ENCODE data around the gene AOPEP.
A peak's percentile ranks its signal among the peaks of the same experiment; 100 is the strongest.

AOPEP gene

GRCh38 chr9:94850540-94851434, 124.3 kb downstream of the AOPEP start:
- DNase-seq (ENCODE audit: low read depth), result no peak

GRCh38 chr9:94851467-94851866, 125.0 kb downstream of the AOPEP start:
- no peak for DNase-seq (ENCODE audit: low read depth)

DNA sequence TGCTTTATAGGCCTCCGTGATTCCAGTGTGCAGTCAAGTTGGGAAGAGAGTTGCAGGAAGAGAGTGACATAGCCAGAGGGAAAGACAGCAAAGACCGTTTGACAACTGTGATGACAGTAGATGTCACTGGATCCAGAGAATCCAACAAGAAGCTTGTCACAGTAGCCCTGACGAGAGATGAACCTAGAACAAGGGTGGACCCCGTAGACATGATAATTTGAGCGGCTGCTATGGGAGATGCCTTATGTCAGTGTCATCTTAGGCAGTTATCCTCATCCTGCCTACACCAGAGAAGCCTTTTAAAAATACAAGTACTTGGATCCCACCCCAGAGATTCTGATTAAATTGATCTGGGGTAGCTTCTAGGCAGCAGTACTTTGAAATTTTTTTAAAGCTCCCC, 125.4 kb downstream of the AOPEP start:
- DNase-seq (ENCODE audit: low read depth), result no peak

DNA sequence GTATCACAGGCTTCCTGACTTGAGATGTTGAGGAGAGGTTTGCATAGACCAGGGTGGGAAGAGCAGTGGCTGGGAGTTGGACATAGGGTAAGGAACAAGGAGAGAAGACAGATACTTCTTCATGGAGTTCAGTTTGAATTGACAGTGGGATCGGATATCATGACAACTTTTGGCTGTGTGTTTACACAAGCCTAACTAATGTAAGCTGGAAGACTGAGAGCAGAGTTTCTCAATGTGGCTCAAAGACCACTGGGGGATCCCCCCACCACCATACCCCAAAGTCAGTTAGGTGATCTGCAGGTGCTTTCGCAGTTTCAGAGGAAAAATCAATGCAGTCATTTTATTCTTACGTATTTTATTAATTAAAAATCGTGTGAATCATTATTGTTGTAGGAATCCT, 125.9 kb downstream of the AOPEP start:
- DNase-seq (ENCODE audit: low read depth), result no peak

DNA sequence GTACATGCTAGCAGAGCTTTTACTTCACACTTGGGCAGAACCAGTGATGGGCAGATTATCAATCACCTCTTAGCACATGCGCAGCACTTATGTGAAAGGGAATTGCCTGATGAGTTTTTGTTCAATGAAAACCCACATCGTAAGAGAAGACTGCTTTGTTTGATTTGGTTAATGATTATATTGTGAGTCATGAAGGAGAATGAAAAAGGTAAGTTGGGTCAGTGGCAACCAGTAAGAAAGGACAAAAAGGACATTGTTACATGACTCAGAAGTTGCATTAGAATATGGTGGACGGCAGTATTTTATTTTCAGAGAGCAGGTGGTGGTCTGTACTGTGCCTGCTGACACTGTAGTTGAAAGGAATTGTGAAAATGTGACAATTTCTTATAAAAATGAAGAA, 127.4 kb downstream of the AOPEP start:
- no peak for DNase-seq (ENCODE audit: low read depth)

DNA sequence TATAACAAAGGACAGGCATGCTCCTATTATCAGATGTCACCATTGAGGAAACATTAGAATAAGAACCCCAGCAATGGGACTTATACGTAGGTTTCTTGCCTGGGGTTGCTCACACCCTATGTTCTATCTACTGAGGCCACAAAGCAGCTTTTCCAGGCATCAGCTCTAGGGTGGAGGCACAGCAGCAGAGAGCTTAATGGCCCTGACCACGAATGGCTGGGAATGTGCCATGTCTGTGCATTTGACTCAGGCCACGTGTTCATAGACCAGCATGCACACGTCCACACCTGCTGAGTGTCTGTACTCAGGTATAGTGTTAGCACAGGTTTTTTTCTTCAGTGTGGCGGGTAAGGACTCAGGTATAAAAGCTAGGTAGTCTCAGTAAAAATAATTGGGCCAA, 129.4 kb downstream of the AOPEP start:
- DNase-seq (ENCODE audit: low read depth), result no peak

- DNase-seq (ENCODE audit: low read depth), result no peak
These were observed 131.3 kb downstream of the AOPEP start for GRCh38 chr9:94857791-94858190.

DNA sequence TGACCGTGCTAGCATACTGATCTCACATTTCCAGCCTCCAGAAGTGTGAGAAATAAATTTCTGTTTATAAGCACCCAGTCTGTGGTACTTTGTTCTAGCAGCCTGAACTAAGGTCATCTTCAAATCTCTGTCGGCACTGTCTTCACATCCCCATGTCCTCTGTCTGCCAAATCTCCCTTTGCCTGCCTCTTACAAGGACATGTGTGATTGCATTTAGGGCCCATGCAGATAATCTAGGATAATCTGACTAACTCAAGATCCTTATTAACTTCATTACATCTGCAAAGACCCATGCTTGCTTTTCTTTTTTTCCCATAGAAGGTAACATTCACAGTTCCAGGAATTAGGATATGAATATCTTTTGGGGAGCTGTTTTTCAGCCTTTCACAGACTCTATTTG, 132.7 kb downstream of the AOPEP start:
- DNase-seq (ENCODE audit: low read depth), result no peak

GRCh38 chr9:94859891-94860290, 133.4 kb downstream of the AOPEP start:
- DNase-seq (ENCODE audit: low read depth), result no peak

DNA sequence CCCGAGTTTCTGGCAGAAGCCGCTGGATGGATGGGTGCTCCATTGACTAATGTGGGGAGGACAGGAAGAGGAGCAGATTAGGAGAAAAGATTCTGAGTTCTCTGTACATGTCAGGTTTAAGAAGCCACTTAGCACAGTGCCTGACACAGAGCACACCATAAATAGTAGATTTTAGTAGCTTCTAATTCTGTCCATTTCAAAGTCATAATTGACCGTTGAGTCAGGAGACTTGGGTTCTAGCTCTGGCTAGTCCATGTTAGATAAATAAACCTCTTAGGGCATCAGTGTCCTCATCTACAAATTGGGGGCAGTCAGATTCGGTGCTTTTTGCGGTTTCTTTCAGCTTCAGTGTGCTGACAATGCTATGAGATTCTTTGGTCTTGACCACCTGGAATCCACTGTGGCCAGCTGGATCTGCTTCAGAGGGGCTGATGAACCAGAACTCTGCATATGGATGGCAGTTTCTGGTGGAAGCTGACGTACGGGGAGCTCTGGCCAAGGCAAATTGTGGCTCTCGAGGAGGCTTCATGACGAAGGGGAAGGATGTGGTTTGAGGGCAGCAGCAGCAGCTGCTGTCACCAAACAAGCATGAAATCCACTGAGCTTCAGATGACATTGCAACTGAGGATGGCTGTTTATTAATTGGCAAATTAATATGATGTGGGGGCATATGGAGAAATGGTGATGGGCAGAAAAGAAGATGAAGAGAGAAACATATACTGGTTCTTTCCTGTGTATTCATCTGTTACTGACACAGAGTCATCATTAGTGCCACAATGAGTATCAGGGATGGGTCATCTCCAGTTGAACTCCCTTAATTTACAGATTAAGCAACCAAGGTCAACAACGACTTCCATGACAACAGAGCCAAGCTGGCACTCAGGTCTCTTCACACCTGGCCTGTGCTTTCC, 134.4 kb downstream of the AOPEP start:
- DNase-seq (ENCODE audit: low read depth), result no peak

GRCh38 chr9:94861589-94862272, 135.2 kb downstream of the AOPEP start:
- DNase-seq (ENCODE audit: low read depth), result no peak

DNA sequence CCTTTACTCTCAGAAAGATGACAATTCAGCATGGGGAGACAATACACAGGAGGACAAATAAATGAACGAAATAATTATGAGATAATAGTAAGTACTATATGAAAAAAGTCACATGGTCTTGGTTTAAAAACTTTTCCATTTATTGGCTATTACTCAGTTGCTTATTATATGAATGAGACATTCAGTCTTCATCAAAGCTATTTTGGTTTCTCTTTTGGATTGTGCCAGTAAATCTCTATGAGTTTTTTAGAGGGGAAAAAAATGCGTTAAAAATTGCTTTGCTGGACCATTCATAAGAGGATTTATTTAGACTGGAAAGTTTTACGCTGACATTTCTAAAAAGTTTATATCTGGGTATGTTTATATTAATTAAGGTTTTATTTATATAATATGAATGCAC, 137.7 kb downstream of the AOPEP start:
- DNase-seq (ENCODE audit: low read depth), result no peak

DNA sequence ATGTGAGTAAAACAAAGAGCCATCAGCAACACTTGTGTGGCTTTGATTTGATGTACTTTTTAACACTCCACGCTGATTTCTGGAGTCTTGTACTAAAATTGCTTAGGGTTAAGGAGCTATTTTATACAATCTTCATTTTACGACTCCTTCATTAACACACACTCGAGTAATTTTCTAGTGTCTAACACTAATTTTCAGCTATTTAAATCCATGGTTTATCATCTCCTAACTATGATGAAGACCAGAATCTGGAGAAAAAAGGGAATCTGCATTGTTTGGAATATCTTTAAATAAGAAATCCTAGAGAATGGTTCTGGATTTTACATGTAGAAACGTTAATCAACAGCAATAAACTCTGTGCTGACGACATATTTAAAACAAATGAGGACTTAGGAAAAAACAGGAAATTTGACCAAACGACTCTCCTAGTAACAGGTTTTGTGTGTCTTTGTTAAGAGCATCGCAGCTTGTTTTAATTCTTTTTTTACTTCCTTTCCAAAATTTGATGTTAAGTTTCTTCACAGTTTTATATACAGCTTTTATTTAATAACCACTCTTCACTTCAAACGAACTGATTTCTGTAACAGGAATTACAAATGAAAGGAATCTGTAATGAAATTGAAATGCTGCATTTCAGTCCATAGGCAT, 138.5 kb downstream of the AOPEP start:
- no peak for DNase-seq (ENCODE audit: low read depth)

GRCh38 chr9:94865582-94866452, 139.3 kb downstream of the AOPEP start:
- DNase-seq (ENCODE audit: low read depth), result no peak

DNA sequence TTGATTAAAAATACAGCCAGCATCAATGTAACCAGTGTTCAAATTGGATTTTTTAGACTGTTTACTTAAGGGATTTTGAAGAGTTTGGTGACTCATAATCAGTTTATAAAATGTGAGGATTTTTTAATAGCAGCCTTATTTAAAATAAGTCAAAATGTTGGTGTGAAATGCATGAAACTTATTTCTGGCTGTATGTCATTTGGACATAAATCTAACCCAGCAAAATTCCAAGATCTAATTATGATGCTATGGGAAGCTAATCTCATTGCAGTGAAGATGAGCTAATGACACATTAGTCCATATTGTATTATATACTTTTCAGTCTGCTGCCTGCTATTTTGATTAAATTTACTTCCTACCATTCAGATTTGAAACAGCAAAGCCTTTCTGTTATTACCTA, 140.3 kb downstream of the AOPEP start:
- DNase-seq (ENCODE audit: low read depth), result no peak

GRCh38 chr9:94867281-94867841, 140.9 kb downstream of the AOPEP start:
- DNase-seq (ENCODE audit: low read depth), result no peak

GRCh38 chr9:94867842-94868312, 141.4 kb downstream of the AOPEP start:
- DNase-seq (ENCODE audit: low read depth), result peak; percentile 84

DNA sequence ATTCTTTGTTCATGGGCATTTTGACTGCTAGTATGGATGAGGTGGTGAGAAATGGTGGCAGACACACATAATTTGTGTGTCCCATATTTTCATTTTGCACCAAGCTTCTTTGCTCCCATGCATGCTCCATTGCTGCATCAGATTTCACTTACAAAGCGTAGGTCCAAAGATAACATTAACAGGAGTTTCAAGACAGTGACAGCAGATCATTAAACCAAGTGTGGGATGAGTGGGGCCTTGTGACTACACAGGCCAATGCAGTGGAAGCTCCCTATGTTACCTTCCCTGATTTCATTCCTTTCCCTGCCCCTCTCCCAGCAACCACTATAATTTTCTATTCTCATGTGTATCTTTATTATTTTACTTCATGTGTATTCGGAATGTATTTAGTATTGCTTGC, 142.0 kb downstream of the AOPEP start:
- no peak for DNase-seq (ENCODE audit: low read depth)

DNA sequence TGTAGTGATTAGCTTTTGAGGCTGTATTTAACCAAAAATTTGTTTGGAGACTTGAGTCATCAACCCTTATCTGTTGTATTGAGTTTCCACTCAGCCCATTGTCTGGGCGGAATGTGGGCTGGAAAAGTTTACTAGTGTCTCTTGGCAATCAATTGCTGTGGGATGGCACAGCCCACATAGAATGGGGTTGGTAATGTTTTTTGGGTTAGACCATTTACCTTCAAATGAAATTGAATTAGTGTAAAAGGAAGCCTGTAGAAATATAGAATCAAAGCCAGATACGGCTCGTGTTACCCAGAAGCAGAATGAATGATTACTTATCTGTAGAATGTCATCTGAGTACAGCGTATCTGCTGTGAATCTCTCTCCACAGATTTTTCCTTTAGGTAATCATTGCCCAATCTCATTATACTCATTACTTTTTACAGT, 142.9 kb downstream of the AOPEP start:
- no peak for DNase-seq (ENCODE audit: low read depth)

DNA sequence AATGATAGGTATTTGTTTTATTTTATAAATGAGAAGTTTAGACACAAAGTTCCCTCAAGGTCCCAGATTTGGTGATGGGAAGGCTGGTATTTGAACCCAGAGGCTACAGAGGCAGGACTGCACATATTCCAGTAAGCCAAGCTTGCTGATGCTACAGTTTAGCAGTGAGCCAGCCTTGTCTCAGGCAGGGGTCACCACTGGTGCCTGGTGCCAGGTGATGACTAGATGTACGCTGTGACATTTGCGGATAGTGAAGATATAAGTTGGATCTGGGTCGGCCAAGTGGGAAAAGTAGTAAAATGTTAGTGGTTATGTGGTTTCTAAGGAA, 143.9 kb downstream of the AOPEP start:
- DNase-seq (ENCODE audit: low read depth), result no peak

Measured in fibroblast of the conjunctiva (primary cell).